Measurements from ENCODE around the gene OLA1. TPM values are rescaled to one million over a fixed set of nuclear protein-coding genes. Genes with fewer than 3 reads are reported as not detected.

OLA1 gene
- total RNA-seq, 1 donor from 2014 or later: 118 TPM

- Mint-ChIP-seq H3K36me3 (ENCODE audit: insufficient read depth) (peaks cover 7% of the 10 kb centered on the region), H3K27me3 (no peaks in the 10 kb centered on the region), H3K27ac (peak overlapping the region; percentile 64), H3K4me1 (ENCODE audit: low read depth) (peaks cover 10% of the 10 kb centered on the region), H3K9me3 (ENCODE audit: low read depth) (peaks cover 13% of the 10 kb centered on the region), H3K4me3 (ENCODE audit: low read depth) (no peak overlapping the region)
- TF ChIP-seq CTCF (IDR thresholded peaks at IDR 0.05; ENCODE audit: unreplicated experiment): no peak
- no peak for DNase-seq (ENCODE audit: low spot score, unreplicated experiment)
Measured at GRCh38 chr2:174193737-174194136, 54.6 kb downstream of the OLA1 start.

GRCh38 chr2:174192664-174193063 is 55.7 kb downstream of the OLA1 start:
- DNase-seq (ENCODE audit: low spot score, unreplicated experiment): no peak
- Mint-ChIP-seq H3K9me3 (ENCODE audit: low read depth) (peaks cover 13% of the 10 kb centered on the region), H3K27me3 (no peaks in the 10 kb centered on the region), H3K27ac (no peak overlapping the region), H3K4me3 (ENCODE audit: low read depth) (no peak overlapping the region), H3K36me3 (ENCODE audit: insufficient read depth) (peaks cover 7% of the 10 kb centered on the region), H3K4me1 (ENCODE audit: low read depth) (peaks cover 10% of the 10 kb centered on the region)
- no peak for TF ChIP-seq CTCF (IDR thresholded peaks at IDR 0.05; ENCODE audit: unreplicated experiment)

- H3K27me3 Mint-ChIP-seq: no peaks in the 10 kb centered on the region
- H3K27ac Mint-ChIP-seq: no peak overlapping the region
- TF ChIP-seq CTCF (IDR thresholded peaks at IDR 0.05; ENCODE audit: unreplicated experiment): no peak
- no peak for DNase-seq (ENCODE audit: low spot score, unreplicated experiment)
- peaks cover 7% of the 10 kb centered on the region for H3K36me3 Mint-ChIP-seq (ENCODE audit: insufficient read depth)
- peaks cover 13% of the 10 kb centered on the region for H3K9me3 Mint-ChIP-seq (ENCODE audit: low read depth)
- peaks cover 10% of the 10 kb centered on the region for H3K4me1 Mint-ChIP-seq (ENCODE audit: low read depth)
- H3K4me3 Mint-ChIP-seq (ENCODE audit: low read depth): no peak overlapping the region
Measured at GRCh38 chr2:174191342-174192074, 56.8 kb downstream of the OLA1 start.

- DNase-seq (ENCODE audit: low spot score, unreplicated experiment): no peak
Measured at GRCh38 chr2:174184915-174185314, 63.4 kb downstream of the OLA1 start.

GRCh38 chr2:174184504-174184903 is 63.8 kb downstream of the OLA1 start:
- no peak overlapping the region for H3K27ac Mint-ChIP-seq
- H3K36me3 Mint-ChIP-seq (ENCODE audit: insufficient read depth): peaks cover 1% of the 10 kb centered on the region
- no peak for TF ChIP-seq CTCF (IDR thresholded peaks at IDR 0.05; ENCODE audit: unreplicated experiment)
- no peak overlapping the region for H3K4me3 Mint-ChIP-seq (ENCODE audit: low read depth)
- no peaks in the 10 kb centered on the region for H3K27me3 Mint-ChIP-seq
- H3K4me1 Mint-ChIP-seq (ENCODE audit: low read depth): peaks cover 6% of the 10 kb centered on the region
- DNase-seq (ENCODE audit: low spot score, unreplicated experiment): no peak
- no peaks in the 10 kb centered on the region for H3K9me3 Mint-ChIP-seq (ENCODE audit: low read depth)

More at GRCh38 chr2:174184915-174185314, 63.4 kb downstream of the OLA1 start:
- Mint-ChIP-seq H3K4me1 (ENCODE audit: low read depth) (peaks cover 6% of the 10 kb centered on the region), H3K9me3 (ENCODE audit: low read depth) (no peaks in the 10 kb centered on the region), H3K27ac (no peak overlapping the region), H3K36me3 (ENCODE audit: insufficient read depth) (peaks cover 1% of the 10 kb centered on the region), H3K27me3 (no peaks in the 10 kb centered on the region), H3K4me3 (ENCODE audit: low read depth) (no peak overlapping the region)
- no peak for TF ChIP-seq CTCF (IDR thresholded peaks at IDR 0.05; ENCODE audit: unreplicated experiment)
